DMS79 treated with DMSO at 0.1 percent for 48 hours (cell line): ENCODE results near the gene SP6.

Source experiments
- DNase-seq: peaks from one replicate; lab custom pipeline; 2025; lab: John Stamatoyannopoulos, UW

SP6 gene

DNA sequence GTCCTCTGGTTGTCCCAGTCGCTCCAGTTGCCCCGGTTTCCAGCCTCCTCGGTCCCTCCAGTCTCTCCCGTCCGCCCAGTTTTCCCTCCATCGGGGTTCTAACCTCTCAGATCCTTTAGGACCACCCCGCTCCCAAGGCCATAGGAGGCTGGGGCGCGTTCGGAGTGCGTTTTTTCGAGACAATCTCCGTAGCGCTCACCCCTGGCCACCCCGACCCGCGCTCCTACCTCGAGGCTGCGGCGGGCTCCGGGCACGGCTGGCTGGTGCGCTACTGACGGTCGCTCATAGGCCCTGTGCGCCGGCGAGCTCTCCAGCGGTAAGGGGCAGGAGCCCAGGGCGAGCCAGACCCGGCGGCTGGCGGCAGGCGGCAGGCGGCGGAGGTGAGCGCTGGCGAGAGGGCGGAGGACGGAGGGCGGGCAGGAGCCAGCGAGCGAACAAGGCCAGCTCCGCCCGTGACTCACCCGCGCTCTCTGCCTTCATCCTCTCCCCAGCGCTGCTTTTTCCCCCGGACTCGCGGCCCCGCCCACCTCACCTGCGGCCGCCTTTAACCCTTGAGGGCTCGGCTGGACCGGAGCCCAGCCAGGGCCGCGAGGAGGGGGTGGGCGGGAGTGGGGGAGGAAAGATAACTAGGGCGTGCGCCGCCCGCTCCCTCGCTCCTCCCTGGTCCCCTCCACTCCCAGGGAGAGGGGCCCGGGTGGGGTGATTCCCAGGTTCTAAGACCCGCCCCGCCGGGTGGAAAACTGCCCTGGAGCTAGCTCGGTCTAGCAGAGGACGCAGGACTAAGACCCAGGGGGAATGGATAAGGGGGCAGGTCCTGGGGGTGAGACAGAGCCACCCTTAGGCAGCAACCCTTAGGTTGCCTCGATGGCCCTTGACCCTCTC, at the start of gene SP6:
TSS of gene SP6 (minus strand) at position 472 of the 882 bp plus-strand sequence. CDS start 2,734 bp downstream, outside the sequence.
- peak; percentile 82 for DNase-seq

- DNase-seq: no peak
These were observed 48.7 kb upstream of the SP6 start for GRCh38 chr17:47899643-47900042.

DNA sequence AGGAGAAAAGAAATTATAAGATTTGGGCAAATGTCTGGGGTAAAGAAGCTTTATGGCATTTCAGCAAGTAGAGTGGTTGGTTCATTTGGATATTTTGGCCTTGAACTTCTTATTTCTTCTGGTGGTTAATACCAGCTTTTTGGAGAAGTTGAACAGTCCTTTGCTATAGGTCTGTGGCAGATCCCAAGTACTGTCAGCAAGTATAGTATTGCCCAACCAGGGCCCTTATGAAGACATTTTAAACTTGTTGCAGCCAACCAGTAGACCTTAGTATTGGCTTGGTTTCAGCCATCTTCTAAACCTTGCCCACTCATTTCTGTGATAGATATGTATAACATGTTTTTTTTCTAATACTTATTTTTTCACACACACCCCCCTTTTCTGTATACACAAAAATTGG, 47.3 kb upstream of the SP6 start:
- no peak for DNase-seq

GRCh38 chr17:47897561-47897960, 46.6 kb upstream of the SP6 start:
- no peak for DNase-seq

DNA sequence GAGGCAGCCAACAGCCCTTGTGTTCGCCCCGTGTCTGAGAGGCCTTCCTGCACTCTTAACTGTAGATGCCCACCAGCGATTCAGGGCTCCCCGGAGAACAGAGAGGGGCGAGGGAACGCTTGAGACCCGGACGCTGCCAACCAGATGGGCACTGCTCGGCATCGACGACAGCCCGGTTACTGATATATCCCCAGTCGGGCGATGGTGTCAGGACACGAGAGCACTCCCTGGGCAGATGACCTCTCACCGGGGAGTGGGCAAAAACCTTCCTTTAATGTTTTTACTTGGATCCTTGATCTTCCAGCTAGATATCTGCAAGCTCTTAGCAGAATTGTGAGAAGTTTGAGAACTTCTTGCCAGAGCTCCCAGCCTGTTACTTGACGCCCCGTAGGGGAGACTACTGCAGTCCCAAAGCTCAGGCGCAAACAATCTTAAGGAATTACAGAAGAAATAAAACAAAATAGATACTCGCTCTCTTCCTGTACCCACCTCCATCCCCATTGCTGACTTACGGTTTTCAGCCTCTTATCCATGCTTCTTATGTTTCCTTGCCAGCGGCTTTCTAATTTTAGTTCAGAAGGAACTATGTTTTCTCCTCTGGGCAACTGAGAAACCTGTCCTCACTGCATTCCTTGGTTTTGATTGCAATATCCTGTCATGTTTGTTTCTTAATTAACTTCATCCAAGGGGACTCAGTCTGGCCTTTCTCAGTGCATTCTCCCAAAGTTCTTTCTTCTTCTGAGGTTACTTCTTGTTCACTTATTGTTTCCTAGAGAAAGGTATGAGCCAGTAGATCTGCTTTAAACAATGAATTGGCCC, 45.9 kb upstream of the SP6 start:
- DNase-seq: peak; percentile 17

DNA sequence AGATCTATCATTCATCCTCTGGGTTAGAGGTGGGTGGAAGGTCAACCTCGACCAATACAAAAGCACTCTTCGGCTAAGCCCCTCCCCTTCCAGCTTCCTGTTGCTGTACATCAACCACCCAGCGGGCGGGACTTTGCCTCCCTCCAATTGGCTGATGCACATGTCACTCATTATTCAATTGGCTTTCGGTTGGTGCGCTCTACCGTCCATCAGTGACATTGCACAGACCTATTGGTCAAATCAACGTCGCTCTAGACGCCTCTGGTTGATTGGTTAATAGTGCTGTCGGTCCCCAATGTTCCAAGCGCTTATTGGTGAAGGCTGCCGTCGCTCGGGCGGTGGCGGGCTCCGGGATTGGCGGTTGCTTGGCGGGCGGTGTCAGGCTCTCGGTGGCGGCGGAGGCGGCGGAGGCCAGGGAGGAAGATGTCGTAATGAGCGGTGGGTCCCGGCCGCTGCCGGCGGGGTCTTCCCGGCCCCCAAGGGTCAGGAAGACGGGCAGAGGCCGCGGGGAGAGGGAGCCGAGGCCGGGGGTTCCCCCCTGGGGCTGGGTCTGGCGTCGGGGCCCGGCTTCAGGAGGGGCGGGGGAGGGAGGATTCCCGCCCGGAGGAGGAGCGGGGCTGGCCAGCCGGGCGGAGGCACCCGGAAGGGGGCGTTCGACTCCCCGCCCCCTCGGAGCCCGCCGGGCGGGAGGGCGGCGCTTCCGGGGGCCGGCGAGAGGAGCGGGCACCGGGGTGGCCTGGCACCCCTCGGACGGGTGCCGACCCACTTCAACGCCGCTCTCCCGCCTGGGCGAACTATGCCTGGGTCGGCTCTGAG, 45.1 kb upstream of the SP6 start, which contains the start of gene SP2:
TSS of gene SP2 (plus strand) at position 381 of the 816 bp plus-strand sequence. CDS start at position 432, 51 bp downstream.
- peak; percentile 100 for DNase-seq

DNA sequence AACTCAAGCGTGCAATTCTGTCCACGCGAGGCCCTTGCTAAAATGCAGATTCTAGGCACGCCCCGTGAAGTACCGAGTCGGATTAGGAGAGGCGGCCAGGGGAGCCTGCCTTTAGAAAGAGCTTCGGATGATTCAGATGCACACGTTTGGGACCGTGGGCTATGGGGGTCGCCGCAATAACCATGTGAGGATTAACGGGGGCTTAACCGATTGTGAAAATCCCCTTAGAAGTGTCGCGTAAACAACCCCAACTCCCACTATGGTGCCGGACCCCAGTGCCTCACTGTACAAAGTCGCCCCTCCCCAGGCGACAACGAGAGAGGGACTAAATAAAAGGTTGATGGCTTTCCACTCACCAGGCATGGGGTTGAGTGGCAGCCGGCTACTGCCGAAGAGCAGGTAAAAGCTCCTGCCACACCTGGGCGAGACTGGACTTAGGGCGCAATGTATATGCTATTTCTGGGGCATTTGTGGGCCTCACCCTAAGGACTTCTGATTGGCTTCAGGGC, 44.4 kb upstream of the SP6 start:
- DNase-seq: no peak

DNA sequence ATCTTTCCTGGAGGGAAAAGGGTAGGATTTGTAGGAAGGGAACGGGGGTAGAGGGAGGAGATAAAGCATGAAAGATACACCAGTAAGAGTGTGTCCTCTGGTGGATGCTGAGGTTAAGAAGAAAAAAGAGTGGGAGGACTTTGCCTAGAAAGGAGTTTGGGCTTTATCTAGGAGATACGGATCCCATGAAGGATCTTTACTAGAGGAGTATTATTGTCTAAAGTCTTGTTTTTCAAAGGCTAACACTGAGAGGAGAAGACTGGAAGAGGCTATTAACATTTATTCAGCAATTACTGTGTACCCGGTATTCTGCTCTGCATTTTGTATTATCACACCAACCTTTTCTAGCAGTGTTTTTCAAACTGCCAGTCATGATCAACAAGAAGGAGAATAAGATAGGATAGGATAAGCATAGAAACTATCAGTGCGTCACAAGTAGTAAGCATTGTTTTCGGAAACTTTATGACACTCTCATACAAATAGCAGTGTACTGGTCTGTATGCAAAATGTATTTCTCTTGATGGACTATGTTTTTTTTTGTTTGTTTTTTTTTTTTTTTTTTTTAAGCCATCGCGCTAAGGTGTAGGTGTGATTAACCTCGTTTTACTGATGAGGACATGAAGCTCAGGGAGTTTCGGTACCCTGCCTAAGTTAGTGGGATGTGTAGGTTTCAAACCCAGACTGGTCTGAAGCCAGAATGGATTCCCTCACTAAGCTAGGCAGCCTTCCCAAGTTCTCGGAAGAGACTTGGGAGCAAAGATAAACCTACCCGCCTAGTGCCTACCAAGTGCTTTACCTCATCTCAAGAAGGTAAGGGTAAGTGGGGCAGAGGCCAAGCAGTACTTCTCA, 43.8 kb upstream of the SP6 start:
- no peak for DNase-seq

GRCh38 chr17:47891545-47892088, 40.7 kb upstream of the SP6 start:
- DNase-seq: no peak

DNA sequence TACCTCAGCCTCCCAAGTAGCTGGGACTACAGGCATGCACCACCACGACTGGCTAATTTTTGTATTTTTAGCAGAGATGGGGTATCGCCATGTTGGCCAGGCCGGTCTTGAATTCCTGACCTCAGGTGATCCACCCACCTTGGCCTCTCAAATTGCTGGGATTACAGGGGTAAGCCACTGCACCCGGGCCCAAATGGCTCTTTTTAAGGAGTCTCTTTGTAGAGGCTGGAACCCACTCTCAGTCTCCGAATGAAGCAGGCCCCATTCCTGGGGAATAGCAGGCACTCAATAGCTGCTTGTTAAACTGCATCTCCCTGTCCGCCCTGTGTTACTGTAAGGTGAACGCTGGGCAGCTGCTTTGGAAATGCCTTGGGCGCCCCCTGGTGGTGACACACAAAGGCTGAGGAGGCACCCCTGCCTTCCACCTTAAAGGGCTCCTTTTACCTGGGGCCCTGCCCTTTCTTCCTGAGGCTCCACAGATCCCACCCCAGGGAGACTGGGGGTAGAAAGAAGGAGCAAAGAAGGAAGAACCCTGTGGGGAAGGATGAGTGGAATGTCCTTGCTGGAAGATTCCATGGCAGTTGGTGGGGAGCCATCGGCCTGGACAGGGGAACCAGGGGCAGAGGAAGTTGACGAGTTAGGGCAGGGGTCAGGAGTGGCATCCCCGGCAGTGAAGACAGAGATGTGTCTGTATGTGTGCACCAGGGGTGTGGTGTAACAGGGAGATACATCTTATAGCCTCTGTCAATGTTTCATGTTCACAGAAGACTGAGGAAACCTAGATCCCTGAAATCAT, 39.0 kb upstream of the SP6 start:
- DNase-seq: peak; percentile 73

DNA sequence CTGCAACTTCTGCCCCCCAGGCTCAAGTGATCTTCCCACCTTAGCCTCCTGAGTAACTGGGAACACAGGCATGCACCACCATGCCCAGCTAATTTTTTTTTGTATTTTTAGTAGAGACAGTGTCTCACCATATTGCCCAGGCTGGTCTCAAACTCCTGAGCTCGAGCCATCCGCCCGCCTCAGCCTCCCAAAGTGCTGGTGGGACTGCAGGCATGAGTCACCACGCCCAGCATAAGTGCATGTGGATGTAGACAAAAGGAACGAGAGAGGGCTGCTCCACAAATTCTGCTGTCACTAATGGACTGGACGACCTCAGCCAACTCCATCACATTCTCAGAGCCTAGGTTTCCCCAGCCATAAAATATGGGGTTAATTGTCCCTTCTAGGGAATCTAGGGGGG, 37.3 kb upstream of the SP6 start:
- DNase-seq: peak; percentile 8

DNA sequence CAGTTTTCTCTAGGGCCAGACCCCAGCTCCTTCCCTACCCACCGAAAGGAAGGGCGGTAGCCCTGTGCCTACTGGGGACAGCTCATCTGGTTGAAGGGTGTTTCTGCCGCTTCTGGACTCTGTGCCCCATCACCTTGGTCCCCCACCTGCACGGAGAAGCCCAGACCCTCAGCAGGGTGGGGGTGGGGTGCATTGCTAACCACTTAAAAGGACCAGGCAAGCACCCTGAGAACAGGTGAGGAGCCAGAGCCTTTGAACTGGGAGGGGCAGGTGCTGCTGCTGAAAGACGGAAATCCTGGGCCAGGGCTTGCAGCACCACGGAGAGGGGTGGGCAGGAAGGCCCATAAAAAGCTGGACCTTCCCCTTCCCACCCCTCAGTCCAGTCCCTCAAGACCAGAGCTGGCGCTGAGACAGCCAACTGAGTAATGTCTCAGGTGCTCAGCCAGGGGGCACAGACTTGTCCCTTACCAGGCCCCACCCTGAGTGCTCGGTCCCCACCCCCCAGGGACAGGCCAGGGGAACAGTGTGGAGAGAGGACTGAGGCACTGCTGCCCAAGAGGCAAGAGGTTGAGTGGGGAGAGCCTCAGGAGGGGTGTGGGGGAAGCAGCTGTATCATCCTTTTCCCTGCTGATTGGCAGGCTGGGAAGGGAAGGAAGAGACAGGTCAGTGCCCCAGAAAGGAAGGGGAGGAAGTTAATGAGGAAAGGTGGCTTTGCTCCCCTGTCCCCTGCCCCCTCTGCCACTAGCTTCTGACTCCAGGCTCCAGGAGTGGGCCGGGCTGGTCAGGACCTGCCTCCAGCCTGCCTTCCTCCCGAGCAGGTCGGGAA, 34.2 kb upstream of the SP6 start:
- peak; percentile 65 for DNase-seq

- no peak for DNase-seq
These were observed 33.4 kb upstream of the SP6 start for GRCh38 chr17:47884427-47884740.

DNA sequence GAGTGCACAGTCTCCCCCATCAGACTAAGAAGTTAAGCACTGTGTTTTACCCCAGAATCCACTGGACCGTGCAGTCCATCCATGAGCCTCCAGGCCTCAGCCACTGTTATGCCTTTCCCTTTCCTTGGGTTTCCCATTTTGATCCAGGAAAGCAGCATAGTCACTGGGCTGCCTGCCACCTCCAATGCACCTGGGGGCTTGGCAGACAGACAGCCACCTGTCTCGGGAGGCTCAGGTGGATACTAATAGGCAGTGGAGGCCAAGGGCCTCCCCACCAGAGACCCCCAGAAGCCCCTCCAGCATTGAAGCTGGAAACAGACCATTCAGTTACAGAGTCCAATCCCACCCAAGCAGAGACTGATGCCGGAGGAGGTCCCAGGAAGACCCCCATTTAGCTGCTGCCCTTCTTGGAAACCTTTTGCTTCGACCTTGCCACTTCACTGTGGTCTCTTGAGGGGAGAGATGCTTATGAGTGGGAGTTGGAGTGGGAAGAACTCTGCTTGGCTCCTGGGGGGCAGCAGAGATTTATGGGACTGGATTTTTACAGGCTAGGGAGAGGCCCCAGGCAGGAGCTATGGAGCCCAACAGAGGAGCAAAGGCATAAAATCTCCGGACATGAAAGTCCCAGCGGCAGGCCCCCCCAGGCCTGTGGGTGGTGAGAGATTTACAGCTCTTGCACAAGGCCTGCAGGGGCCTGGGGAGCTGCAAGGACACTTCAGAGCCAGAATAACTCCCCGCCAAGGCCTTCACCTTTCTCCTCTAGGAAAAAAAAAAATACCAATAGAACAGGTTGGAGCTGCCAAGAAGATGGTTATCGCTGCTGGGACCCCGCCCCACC, 32.8 kb upstream of the SP6 start:
- DNase-seq: peak; percentile 89

DNA sequence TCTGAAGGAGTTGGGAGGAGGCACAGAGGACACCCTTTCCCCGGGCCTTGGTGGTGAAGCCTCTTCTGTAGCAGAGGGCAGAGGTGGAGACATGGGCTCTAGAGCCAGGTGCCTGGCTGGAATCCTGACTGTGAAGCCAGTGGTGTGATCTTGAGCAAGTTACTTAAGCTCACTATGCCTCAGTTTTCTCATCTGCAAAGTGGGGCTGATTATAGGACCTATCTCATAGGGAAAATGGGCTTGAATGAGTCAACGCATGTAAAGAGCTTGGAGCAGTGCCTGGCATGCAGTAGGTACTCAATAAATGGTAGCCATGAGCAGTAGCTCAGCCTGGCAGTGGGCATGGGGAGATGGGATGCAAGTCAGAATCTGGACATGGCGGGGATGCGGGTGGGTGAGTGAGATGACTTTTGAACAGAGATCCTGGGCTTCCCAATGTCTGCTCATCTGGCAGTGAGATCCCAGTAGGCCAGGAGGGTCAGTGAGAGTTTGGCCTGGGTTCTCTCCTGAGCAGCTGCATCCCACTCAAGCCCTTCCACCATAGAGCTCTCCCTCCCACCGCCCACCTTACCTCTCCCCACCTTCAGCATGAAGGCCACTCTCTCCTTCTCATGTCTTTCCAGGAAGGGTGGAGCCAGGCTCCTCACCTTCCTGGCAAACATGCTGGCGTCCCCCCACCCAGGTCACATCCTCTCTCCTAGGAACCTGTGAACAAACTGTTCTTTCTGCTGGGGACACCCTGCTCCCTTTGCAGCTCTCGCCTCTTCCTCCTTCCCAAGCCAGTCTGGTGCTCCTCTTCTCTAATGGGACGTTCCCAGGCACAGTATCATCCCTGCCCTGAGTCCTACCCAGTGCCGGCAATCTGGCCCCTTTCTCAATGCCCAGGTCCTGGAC, 32.0 kb upstream of the SP6 start:
- no peak for DNase-seq

GRCh38 chr17:47882247-47882646, 31.3 kb upstream of the SP6 start:
- no peak for DNase-seq
